ENCODE measurements around the gene DCAF5.
"Not testable (repeated sequence)": the region's sequence is repeated elsewhere in the genome, so short reads cannot be mapped to it uniquely, and the experiment has no call there.

The DCAF5 gene

DNA sequence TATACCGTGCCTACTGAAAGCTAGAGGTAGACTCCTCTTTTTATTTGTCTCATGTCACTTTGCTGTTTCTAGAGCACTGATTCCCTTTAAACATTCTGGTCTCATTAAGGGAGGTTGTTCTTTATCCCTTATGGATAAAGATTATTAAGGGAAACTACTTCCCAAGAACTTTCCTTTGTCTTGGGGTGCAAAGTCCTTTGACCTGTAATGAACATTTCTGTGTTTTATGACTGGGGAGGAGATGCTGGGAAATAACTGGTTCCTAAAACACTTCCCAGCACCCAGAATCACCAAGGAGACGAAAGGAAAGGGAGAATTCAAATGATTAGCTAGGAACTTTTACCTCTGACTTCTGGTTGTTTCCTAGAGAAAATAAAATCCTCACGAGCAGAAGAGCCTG lies 110.6 kb downstream of the DCAF5 start:
- DNase-seq: no peak

DNA sequence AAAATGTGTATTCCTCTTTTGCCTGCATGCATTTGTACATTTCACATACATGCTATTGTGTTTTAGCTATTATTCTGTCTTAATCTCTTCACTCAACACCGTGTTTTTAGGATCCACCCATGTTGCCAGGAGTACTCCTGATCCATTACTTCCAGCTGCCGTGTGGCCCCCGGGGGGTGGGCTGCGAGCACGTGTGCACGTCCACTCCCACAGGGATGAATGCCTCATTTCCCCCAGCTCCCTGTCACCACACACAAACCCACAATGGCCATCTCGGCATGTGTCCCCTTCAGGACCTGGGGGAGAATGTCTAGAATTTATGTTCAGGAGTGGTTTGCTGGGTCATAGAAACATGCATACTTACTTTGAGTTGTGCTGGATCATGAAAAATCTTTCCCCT lies 111.1 kb downstream of the DCAF5 start:
- no peak for DNase-seq

DNA sequence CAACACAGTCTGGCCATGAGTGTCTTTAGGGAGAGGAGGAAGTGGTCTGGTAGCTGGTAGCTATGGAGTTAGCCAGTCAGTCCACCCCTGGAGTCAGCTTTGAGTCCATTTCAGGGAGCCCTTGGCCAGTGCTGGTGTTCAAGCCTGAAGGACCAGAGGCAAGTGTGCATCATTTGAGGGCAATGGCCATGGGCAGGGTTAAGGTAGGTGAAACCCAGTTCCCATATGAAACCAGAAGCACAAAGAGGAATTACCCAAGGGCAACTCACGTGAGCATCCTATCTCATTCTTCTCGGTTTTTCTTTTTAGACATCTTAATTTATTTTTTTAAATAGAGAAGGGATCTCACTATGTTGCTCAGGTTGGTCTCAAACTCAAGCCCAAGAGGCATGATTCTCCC lies 112.6 kb downstream of the DCAF5 start:
- peak; percentile 67 for DNase-seq

DNA sequence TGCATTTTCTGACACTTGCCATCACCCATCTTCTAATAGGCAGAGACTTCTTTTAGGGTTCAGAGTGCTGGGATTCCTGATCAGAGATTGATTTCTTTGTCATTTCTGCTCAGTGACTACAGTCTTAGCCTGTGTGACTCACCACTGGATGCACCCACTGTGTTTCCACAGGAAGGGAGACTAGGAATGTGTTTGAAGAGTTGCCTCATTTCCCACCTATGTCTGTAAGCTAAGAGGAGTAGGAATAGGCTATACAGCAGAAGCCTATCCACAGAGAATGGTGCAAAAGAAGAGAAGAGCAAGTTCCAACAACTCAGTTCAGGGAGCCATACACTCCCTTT lies 113.7 kb downstream of the DCAF5 start:
- DNase-seq: no peak

DNA sequence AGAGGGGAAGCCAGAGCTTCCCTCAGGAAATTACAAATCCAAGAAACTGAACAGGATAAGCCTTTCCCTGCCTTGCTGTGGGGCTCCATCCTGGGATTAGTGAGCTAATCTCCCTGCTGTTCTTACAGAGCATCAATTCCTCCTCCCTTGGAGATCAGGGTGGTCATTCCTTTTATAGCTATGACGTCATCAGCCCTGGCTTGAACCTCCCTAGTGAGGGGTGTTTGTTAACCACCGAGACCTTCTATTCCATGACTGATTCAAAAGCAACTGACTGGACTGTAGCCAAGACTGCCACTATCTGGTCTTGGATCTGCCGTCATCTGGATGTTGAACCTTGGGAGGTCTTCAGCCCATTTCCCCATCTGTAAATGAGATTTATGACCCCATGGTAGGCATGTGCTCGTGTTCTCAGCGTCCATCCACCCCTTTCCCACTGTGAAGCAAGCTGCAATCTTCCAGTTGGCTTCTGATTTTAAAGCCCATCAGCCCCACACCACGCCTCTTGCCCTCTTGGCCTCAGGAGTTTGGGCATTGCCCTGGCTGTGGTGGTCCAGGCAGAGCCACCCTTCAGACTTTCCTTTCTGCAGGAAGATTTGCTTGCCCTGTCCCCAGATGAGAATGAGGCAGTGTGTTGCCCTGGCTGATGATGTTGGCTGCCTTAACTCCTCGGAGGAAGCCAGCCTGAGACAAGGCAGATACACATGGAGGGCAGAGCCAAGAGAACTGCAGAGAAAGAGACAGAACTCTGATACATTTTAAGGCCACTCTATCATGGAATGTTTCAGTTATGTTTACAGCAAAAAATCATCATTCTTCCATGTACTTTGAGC lies 114.2 kb downstream of the DCAF5 start:
- DNase-seq: peak; percentile 31

DNA sequence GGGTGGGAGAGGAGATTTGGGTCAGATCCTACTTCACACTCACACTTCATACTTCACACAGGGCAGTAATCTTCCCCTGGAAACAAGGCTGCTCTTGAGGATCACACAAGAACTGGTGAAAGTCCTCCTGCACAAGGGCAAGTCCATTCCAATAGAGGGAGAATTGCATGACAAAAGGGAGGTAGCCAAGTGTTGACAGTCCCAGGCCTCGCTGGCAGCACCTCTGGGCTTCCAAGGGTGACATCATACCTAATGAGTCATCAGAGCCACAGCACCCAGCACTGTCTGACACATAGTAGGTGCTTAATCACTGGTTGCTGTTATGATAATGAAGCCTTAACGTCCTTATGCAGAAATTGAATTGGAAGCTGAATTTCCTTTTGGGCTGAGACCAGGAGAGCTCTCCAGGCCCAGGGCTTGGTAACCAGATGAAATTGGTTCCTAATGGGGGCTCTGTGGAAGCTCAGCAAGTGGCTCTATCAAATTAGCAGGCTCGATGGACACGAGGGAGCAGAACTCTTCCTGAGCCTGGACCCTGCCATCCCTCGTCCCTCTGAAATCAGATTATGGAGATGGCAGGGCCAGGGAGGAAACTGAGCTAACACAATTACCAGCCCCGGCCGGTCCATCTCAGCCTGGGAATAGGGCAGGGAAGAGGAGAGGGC lies 115.0 kb downstream of the DCAF5 start:
- no peak for DNase-seq

DNA sequence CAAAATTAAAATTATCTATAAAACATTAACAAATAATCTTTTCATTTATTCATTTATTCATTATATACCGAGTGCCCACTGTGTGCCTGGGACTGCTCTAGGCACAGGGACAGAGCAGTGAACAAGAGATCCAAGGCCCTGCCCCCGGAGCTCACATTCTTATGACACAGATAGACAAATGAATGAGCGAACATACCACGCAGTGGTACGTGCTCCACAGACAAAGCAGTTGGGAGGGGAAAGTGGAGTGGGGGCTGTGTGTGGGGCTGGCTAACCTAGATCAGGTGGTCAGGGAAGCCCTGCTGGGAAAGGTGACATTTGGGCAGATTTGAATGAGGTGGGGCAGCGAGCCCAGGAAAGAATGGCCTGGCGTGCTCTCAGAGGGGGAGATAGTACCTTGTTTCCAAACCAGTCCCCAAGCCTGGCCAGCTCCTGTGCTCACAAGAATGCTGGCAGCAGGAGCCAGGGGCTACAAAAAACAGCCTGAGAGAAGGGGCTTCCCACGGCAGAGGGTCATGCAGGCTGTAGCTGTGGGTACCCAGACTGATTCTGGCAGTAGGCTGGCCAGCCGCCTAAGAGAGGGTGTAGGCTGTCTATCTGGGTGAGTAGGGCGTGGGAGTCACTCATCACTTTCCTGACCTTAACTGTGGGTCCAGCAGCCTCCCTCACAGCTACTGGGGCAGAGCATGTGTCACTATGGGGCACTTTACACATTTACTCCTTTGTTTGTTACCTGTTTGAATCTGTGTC lies 116.0 kb downstream of the DCAF5 start:
- DNase-seq: no peak

DNA sequence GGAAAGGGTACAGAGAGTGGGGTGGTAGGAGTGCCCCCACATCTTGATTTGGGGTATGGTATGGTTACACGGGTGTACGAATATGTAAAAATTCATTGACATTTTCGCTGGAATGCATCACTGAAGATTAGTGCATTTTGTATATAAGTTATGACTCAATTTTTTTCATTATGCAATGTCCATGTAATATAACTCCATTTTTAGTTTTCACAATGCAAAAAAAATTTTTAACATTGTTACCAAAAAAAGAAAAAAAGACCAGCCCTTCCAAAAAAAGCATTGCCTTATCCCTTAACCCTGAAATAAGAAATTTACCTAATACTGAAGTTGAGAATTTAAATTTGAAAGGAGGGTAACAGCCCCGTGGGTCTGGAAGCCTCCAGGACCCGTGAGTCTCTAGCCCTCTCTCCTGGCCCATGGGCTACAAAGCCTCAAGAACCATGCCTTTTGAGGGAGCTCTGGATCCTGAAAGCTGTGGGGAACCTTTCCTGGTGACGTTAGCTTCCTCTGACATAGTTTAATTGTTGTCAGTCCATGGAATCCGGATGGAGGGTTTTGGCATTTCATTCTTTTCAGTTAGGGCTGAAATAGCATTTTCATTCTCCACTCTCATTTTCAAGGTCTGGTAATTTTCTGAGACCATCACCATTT lies 118.2 kb downstream of the DCAF5 start:
- no peak for DNase-seq

DNA sequence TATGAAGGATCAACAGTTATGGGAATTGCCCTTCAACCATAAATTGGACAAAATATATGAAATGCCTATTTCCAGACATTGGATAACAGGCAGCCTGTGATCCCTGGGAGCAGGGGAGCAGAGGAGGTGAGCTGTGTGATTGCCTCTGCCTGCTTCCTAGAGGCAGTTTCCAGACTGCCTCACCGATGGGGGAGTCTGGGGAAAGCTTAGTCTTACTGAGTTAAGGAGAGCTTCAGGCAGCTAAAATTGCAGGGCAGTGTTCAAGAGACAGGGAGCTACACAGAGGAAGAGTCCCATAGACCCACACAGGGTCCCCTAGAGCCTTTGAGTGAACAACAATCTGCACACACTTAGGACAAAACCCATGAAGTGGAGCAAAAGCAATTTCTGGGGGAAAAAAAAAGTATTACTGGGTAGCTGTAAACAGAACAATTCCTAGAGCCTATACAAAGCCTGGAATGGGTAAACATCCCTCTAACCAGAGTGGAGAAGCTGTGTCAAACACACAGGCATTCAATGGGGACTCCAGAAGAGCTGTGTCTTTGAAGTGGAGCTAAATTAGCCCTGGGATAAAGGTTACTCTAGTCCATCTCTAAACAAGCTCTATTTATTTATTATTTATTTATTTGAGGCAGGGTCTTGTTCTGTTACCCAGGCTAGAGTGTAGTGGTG lies 125.5 kb downstream of the DCAF5 start:
- DNase-seq: no peak

DNA sequence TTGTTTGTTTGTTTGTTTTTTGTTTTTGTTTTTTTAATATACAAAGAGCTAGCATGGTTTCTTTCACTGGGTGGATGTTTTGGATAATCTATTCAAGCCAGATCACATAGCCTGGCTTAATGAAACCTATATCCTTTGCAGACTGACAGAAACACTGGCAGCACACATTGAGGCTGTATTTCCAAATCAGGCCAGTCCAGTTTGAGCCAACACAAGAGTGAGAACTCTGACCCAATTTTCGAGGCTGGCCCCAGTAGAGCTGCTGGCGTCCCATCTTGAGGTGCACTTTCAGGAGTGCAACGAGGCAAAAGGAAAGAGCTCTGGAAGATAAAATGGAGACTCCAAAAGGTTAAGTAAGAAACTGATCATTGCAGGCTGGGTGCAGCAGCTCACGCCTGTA lies 129.9 kb downstream of the DCAF5 start:
- DNase-seq: no peak

DNA sequence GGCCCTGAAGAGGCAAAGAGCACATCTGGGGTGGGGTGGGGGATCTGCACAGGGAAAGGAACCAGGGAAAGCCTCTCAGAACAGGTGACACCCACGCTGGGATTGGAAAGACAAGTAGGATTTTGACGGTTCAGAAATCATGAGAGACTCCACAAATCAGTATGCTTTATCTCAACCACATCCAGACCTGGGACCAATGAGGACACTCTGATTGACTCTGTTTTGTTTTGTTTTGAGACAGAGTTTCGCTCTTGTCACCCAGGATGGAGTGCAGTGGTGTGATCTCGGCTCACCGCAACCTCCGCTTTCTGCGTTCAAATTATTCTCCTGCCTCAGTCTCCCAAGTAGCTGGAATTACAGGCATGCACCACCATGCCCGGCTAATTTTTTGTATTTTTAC lies 130.8 kb downstream of the DCAF5 start:
- DNase-seq: not testable (repeated sequence)

DNA sequence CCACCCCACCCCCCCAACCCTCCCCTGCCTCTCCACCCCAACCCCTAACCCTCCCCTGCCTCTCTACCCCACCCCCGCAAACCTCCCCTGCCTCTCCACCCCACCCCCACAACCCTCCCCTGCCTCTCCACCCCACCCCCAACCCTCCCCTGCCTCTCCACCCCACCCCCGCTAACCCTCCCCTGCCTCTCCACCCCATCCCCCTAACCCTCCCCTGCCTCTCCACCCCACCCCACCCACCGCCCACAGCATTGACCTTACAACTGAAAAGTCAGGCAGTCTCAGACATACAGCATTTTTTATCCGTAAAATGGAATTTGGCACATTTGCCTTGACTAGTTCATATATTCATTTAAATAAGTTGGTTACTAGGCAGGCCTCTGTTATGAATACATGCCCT lies 135.2 kb downstream of the DCAF5 start:
- DNase-seq: no peak

DNA sequence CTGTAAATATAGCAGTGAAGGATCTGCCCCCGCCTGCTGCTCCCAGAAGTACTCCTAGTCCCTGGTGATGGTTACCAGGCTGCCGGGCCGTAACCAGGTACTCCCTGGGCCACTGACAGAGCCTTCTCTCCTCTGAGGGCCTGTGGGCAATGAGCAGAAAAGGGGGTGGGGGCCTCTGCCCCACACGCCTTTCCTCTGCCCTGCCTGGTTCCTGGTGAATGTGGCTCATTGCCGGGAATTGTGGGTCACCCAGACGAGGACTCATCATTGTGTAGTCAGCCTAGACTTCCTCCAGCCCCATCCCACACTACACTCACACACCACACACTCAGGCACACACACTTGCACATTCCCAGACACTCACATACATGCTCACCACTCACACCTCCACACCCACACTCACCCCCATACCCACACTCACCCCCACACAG lies 138.1 kb downstream of the DCAF5 start:
- no peak for DNase-seq

DNA sequence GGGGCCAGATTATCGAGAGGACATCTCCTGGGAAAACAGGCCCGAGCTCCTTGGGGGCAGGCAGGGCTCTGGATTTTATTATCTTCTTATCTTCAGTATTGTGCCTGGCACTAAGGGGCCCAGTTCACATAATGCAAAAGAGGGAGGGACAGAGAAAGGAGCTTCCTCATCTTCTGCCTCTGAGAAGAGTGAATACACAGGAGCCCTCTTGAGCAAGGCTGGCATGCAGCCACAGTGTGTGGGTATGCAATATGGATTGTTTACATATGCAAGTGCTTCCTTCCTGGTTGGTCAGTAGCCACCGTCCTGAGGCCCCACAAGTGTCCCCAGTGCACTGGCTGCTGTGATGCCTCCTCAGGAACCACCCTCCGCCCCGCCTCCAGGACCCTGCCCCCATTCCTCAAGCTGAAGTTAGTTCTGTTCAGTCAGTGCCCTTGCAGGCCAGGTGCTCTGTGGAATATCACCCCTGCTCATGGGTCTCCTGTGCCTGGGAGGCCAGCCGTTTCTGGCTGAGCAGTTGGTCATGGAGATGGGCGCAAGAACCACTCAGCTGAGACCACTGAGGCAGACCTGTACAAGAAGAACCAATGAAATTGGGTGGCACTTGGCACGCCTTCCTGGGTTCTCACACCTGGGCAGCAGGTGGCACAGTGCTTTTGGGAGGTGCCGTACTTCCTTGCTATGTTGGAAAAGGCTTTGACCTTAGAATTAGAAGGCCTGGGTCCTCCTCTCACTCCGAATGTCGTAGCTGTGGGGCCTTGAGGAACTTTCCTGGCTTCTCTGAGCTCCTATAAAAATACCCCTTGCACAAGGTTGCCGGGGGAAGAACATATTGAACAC lies 138.8 kb downstream of the DCAF5 start:
- DNase-seq: peak; percentile 98

DNA sequence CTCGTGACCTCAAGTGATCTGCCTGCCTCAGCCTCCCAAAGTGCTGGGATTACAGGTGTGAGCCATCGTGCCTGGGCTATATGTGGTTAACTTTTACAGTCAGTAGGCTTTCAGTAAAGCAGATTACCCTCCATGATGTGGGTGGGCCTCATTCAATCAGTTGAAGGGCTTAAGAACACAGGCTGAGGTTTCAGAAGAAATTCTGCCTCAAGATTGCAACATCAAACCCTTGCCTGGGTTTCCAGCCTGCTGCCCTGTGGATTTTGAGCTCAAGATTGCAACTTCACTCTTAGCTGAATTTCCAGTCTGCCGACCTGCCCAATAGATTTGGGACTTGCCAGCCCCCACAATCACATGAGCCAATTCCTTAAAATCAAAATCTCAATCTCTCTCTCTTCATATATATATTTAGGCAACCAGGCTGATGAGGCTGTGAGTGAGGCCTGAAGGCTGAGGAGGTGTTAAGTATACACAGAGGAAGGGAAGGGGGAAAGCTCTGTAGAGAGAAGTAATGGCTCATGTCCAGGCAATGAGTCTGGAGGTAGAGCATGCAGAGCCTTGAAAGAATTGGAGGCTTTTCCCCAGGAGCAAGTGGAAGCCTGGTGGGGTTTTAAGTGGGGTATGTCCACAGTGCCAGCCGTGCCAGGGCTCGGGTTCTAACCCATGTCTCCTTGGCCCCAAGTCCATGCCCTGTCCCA lies 140.5 kb downstream of the DCAF5 start:
- peak; percentile 82 for DNase-seq

DNA sequence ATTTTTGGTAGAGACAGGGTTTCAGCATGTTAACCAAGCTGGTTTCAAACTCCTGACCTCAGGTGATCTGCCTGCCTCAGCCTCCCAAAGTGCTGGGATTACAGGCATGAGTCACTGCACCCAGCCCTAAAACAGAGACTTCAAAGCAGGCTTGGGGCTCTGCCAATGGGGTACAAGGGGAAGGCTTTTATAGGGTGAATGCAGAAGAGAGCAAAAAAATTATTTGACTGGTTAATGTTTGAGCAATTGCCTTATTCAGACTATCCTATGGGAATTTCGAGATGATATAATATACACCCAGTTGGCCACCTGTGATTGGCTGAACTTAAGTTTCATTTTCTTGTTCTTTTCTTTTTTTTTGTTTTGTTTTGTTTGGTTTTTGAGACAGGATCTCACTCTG lies 142.3 kb downstream of the DCAF5 start:
- DNase-seq: no peak

DNA sequence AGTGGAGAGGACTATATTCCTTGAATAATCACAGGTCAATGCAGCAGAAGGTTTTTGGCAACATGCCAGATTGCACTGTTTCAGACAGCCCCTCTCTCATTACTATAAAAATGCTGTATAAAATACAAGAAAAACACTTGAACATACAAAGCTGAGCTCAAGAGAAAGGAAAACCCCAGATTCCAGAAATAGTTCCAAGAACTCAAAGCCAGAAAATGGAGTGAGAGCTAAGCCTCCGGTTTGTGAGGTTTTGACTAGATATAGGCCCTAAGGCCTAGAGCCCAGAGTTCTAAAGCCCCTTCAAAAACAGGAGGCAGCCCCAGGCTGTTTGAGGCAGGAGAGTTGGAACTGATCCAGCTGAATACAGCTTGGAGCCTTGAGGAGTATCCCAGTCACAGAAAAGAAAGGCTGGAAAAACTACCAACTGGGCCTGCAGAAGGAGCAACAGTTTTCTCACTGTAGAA lies 144.5 kb downstream of the DCAF5 start:
- DNase-seq: no peak

DNA sequence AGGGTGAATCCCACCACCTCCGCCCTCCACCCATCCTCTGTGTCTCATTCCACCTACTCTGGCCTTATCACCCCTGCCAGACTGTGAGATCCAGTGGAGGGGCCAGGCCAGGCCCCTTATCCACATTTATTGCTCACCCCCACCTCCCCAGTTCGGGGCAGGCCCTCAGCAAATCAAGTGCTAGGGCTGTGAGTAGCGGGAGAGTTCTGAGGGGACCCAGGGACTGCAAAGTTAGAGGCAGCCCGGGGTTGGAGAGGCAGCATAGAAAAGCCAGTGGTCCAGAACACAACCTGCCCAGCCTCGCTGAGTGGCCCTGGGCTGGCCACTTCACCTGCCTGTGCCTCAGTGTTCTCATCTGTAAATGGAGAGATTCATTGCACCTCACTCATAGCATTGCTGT lies 146.6 kb downstream of the DCAF5 start:
- DNase-seq: no peak

DNA sequence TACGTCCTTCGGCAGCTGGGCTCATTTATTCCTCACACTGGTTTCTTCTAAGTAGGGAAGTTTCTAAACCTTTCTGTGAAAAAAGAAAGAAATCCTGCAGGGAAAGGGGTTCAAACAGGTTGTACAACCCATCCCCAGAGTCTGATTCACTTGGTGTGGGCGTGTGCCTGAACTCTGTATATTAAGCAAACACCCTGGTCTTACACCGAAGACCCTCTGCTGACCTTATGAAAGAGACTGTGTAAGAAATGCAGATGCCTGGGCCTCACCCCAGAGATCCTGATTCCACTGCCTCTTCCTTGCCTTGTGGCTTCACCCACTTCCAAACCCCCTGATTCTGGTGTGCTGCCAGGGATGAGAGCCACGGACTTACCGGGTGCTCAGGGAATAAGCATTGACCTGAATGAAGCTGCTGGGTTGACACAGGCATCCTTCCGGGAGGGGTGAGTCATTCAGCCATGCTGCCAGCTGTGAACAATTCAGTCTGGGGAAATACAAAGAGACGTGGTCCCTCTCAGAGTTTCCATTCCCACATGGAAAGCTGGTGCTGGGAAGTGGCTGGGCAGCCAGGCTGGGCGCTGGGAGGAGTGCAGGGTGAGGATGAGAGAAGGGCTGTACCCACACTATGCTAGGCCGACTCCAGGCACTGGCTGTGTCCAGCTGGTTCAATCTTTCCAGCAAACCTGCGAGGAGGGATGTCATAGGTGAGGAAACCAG lies 147.3 kb downstream of the DCAF5 start:
- DNase-seq: peak; percentile 15

DNA sequence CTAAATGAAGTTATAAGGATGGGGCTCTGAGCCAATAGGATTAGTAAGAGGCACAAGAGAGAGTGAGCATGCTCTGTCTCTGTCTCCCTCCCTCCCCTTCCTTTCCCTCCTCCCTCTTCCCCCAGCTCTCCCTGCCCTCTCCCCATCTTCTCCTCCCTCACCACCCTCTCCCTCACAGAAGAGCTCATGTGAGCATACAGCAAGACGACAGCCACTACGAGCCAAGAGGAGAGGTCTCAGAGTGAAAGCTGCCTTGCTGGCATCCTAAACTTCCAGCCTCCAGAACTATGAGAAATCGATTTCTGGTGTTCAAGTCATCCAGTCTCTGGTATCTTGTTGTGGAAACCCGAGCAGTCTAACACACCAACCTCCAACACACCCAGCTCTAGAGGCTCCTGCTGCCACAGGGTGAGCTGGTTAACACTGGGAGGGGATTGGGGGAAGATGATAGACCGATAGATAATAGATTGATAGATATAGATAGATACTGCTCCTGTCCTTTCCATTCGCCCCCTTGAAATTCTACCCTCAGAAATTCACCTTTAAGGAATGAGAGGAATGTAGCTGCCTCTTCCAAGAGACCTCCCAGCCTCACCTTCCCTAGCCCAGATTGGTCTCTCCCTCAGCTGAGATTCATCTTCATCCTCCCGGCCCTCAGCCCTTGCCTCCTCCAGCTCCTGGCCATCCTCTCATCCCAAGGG lies 148.0 kb downstream of the DCAF5 start:
- no peak for DNase-seq

Data from MV-4-11 (cell line).